ENCODE measurements around the gene PCDHGB5.

PCDHGB5 gene

DNA sequence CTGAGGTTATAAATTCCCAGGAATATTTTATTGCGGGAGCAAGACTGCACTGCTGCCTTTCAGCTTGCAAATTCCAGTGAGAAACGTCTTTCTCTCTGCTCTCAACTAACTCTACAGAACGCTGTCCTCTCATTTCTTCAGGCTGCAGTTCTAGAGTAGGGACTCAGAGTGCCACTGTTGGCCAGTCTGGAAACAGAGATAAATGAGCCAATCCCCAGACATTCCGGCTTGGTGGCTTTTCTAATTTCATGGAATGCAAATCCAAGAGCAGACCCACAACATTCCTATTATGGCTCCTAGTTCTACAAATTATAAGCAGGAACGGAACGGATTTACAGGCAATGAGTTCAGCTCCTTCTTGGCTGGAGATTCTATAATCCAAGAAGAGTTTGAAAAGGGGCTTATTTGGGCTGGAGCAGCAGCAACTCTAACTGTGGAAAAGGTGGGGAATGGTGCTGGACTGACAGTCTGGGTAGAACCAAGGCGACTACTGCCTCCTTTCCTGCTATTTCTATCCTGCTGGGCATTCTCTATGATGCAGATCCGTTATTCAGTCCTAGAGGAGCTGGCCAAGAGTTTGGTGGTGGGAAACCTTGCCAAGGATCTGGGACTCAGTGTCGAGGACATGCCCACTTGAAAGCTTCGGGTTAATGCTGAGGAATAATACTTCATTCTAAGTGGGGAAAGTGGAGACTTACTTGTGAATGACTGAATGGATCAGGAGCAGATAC lies 41.8 kb downstream of the PCDHGB5 start:
- no peak for DNase-seq (ENCODE audit: extremely low read depth in 1 of 2, low read depth in 1 of 2)

GRCh38 chr5:141440341-141440740 lies 42.6 kb downstream of the PCDHGB5 start:
- no peak for DNase-seq (ENCODE audit: extremely low read depth in 1 of 2, low read depth in 1 of 2)

- no peak for DNase-seq (ENCODE audit: extremely low read depth in 1 of 2, low read depth in 1 of 2)
These were observed 43.9 kb downstream of the PCDHGB5 start for GRCh38 chr5:141441571-141442170.

Measured in stimulated activated CD8-positive, alpha-beta memory T cell treated with anti-CD3 and anti-CD28 coated beads, Interleukin-7, amount 100 ng/mL, for 48 hours (primary cell).